Pons (tissue), 1 donor: ENCODE data around the gene IL3RA.
"Not testable (repeated sequence)": the region's sequence is repeated elsewhere in the genome, so short reads cannot be mapped to it uniquely, and the experiment has no call there.

Experiments used
- DNase-seq: peaks from one replicate; pipeline ENCODE4 v3.0.0-alpha.2; 2016; ENCODE audit warnings: low spot score

Gene IL3RA

GRCh38 chrX:1423215-1423614 is 86.6 kb downstream of the IL3RA start:
- DNase-seq = no peak

DNA sequence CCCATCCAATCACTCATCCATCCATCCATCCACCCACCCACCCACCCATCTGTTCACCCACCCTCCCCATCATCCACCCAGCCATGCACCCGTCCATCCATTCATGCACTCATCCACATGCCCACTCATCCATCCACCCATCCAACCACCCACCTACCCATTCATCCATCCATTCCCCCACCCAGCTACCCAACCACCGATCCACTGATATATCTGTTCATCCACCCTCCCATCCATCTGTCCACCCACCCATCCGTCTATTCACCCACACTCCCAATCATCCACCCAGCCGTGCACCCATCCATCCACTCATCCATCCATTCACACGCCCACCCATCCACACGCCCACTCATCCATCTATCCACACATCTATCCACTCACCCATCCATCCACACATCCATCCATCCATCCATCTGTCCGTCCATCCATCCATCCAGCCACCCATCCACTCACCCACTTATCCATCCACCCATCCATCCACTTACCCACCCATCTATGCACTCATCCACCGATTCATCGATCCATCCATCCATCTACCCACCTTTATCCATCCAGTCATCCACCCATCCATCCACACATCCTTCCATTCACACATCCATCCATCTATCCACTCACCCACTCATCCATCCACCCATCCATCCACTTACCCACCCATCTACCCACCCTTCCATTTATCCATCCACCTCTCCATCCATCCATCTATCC is 87.7 kb downstream of the IL3RA start:
- DNase-seq = no peak

GRCh38 chrX:1425381-1425780 is 88.8 kb downstream of the IL3RA start:
- DNase-seq = no peak

GRCh38 chrX:1426321-1426720 is 89.7 kb downstream of the IL3RA start:
- DNase-seq = not testable (repeated sequence)

GRCh38 chrX:1427756-1428155 is 91.2 kb downstream of the IL3RA start:
- no peak for DNase-seq

DNA sequence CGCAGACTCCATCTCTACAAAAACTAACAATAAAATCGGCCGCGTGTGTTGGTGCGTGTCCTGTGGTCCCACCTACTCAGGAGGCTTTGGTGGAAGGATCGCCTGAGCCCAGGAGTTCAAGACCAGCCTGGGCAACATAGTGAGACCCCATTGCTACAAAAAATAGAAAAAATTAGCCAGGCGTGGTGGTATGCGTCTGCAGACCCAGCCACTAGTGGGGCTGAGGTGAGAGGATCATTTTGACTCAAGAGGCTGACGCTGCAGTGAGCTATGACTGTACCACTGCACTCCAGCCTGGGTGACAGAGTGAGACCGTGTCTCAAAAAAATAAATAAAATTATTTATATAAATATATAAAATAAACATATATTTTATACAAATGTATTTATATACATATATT is 93.9 kb downstream of the IL3RA start:
- DNase-seq = no peak
